ENCODE measurements around the gene AMFR.

DNA sequence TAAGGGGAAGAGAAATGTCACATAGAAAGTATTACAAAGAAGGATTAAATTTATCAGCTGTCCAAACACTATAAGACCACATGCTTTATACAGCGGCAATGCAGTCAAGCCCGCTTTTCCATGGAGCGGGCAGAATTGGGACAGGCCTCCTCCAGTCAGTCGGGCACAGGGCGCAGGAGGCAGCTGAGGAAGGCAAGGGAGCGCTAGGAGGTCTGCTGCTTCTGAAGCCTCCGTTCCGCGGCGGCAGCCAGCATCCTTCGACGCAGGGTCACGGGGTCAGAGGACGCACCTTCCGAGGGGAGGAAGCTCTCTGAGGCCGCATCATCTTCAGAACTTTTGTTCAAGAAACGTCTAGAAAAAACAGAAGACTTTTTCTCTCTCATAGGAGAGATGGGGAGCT is 62.6 kb downstream of the AMFR start:
- TF ChIP-seq, protein P1, sequence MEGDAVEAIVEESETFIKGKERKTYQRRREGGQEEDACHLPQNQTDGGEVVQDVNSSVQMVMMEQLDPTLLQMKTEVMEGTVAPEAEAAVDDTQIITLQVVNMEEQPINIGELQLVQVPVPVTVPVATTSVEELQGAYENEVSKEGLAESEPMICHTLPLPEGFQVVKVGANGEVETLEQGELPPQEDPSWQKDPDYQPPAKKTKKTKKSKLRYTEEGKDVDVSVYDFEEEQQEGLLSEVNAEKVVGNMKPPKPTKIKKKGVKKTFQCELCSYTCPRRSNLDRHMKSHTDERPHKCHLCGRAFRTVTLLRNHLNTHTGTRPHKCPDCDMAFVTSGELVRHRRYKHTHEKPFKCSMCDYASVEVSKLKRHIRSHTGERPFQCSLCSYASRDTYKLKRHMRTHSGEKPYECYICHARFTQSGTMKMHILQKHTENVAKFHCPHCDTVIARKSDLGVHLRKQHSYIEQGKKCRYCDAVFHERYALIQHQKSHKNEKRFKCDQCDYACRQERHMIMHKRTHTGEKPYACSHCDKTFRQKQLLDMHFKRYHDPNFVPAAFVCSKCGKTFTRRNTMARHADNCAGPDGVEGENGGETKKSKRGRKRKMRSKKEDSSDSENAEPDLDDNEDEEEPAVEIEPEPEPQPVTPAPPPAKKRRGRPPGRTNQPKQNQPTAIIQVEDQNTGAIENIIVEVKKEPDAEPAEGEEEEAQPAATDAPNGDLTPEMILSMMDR (IDR thresholded peaks at IDR 0.05; ENCODE audit: control extremely low read depth in 1 of 3, insufficient read depth in 1 of 3, low read depth in 1 of 3, low read length in 3 of 3): no peak
- TF ChIP-seq TCF12 (IDR thresholded peaks at IDR 0.05; ENCODE audit: low read depth, low read length) (no peak), POLR2A (IDR thresholded peaks at IDR 0.05; ENCODE audit: control extremely low read depth in 1 of 2, low read depth in 2 of 2, low read length in 2 of 2) (no peak), TBP (IDR thresholded peaks at IDR 0.05; ENCODE audit: low read depth, low read length) (no peak), JUND (IDR thresholded peaks at IDR 0.05; ENCODE audit: low read length) (no peak), ASH2L (IDR thresholded peaks at IDR 0.05; ENCODE audit: low read length) (no peak), CEBPB (IDR thresholded peaks at IDR 0.05; ENCODE audit: low read depth, low read length) (no peak), KDM1A (IDR thresholded peaks at IDR 0.05; ENCODE audit: borderline replicate concordance, low read length) (no peak), TEAD4 (IDR thresholded peaks at IDR 0.05; ENCODE audit: low read depth, low read length) (no peak)
- TF ChIP-seq, protein P2, sequence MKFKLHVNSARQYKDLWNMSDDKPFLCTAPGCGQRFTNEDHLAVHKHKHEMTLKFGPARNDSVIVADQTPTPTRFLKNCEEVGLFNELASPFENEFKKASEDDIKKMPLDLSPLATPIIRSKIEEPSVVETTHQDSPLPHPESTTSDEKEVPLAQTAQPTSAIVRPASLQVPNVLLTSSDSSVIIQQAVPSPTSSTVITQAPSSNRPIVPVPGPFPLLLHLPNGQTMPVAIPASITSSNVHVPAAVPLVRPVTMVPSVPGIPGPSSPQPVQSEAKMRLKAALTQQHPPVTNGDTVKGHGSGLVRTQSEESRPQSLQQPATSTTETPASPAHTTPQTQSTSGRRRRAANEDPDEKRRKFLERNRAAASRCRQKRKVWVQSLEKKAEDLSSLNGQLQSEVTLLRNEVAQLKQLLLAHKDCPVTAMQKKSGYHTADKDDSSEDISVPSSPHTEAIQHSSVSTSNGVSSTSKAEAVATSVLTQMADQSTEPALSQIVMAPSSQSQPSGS (IDR thresholded peaks at IDR 0.05; ENCODE audit: low read length): no peak
